Fibroblast of lung (primary cell): ENCODE results near the gene TTC1.

Source experiments
- CTCF ChIP-seq, 2 donors: IDR thresholded peaks in 1 of 2; conservative IDR thresholded peaks in 1 of 2; 1 replicate in 1 of 2; 2 replicates in 1 of 2; pipeline ENCODE4 v1.5.1; 2011 to 2012; ENCODE audit warnings: low read length in 2 of 2, control low read depth in 1 of 2, inconsistent platforms in 1 of 2, low read depth in 1 of 2, mild to moderate bottlenecking in 1 of 2
- EZH2 ChIP-seq: IDR thresholded peaks from 2 replicates; pipeline ENCODE4 v1.5.1; 2012; ENCODE audit warnings: low read length, control low read depth, mild to moderate bottlenecking; ENCODE audit errors: missing control alignments

- no peak for TF ChIP-seq CTCF (conservative IDR thresholded peaks at IDR 0.05 in 1 of 2, IDR thresholded peaks at IDR 0.05 in 1 of 2; ENCODE audit: low read depth in 1 of 2, low read length in 2 of 2)
- no peak for TF ChIP-seq EZH2
Observed at GRCh38 chr5:160083501-160083900, 74.6 kb downstream of the TTC1 start.
